HCT116 (cell line): ENCODE results near the gene TPO.

Source experiments
- POLR2A ChIP-seq: IDR thresholded peaks from 2 replicates; pipeline ENCODE4 v1.7.0; 2011; ENCODE audit warnings: borderline replicate concordance; ENCODE audit not compliant: insufficient read depth, insufficient read length; ENCODE audit errors: extremely low read depth
- SIN3A ChIP-seq: IDR thresholded peaks from 2 replicates; pipeline ENCODE4 v1.6.1; 2012; ENCODE audit warnings: low read depth
- SRF ChIP-seq: IDR thresholded peaks from 2 replicates; pipeline ENCODE4 v1.6.1; 2012; ENCODE audit warnings: low read depth
- ZNF274 ChIP-seq: fragments of 200-500 bp; sonication (Bioruptor generic); IDR thresholded peaks from 2 replicates; pipeline ENCODE4 v1.6.1; 2014; ENCODE audit warnings: mild to moderate bottlenecking, low read depth, low read length, inconsistent platforms
- TF ChIP-seq, protein P1 (sequence below), 3 experiments: fragments of 200-600 bp in 1 of 3; sonication (generic) in 1 of 3; IDR thresholded peaks in 2 of 3; conservative IDR thresholded peaks in 1 of 3; 2 replicates each; pipeline ENCODE4 v1.5.1; 2012 to 2017; ENCODE audit warnings: low read depth in 2 of 3, low read length in 2 of 3, antibody characterized with exemption in 1 of 3, borderline replicate concordance in 1 of 3, control low read depth in 1 of 3, mild to moderate bottlenecking in 1 of 3, mixed read lengths in 1 of 3, mixed run types in 1 of 3, moderate library complexity in 1 of 3; ENCODE audit not compliant: insufficient read depth in 1 of 3
- TF ChIP-seq, protein P2 (sequence below): IDR thresholded peaks from 2 replicates; pipeline ENCODE4 v1.6.1; 2012
- TF ChIP-seq, protein P3 (sequence below): IDR thresholded peaks from 2 replicates; pipeline ENCODE4 v1.6.1; 2012

DNA sequence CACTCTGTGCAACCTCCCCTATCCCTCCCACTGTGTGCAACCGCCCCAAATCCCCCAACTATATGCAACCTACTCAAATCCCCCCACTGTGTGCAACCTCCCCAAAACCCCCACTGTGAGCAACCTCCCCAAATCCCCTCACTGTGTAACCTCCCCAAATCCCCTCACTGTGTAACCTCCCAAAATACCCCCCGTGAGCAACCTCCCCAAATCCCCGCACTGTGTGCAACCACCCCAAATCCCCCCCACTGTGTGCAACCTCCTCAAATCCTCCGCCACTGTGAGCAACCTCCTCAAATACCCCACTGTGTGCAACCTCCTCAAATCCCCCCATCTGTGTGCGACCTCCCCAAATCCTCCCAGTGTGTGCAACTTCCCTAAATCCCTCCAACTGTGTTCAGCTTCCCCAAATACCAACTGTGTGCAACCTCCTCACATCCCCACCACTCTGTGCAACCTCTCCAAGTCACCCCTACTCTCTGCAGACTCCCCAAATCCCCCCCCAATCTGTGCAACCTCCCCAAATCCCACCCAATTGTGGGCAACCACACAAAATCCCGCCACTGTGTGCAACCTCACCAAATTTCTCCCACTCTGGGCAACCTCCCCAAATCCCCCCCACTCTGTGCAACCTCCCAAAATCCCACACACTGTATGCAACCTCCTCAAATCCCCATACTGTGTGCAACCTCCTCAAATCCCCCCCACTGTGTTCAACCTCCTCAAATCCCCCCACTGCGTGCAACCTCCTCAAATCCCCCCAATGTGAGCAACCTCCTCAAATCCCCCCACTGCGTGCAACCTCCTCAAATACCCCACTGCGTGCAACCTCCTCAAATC, 114.1 kb downstream of the TPO start:
- TF ChIP-seq, protein P1, sequence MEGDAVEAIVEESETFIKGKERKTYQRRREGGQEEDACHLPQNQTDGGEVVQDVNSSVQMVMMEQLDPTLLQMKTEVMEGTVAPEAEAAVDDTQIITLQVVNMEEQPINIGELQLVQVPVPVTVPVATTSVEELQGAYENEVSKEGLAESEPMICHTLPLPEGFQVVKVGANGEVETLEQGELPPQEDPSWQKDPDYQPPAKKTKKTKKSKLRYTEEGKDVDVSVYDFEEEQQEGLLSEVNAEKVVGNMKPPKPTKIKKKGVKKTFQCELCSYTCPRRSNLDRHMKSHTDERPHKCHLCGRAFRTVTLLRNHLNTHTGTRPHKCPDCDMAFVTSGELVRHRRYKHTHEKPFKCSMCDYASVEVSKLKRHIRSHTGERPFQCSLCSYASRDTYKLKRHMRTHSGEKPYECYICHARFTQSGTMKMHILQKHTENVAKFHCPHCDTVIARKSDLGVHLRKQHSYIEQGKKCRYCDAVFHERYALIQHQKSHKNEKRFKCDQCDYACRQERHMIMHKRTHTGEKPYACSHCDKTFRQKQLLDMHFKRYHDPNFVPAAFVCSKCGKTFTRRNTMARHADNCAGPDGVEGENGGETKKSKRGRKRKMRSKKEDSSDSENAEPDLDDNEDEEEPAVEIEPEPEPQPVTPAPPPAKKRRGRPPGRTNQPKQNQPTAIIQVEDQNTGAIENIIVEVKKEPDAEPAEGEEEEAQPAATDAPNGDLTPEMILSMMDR (IDR thresholded peaks at IDR 0.05 in 2 of 3, conservative IDR thresholded peaks at IDR 0.05 in 1 of 3; ENCODE audit: borderline replicate concordance in 1 of 3, insufficient read depth in 1 of 3, low read depth in 2 of 3, low read length in 2 of 3): no peak
- TF ChIP-seq SRF (no peak), POLR2A (no peak), ZNF274 (no peak), SIN3A (no peak)
- TF ChIP-seq, protein P2, sequence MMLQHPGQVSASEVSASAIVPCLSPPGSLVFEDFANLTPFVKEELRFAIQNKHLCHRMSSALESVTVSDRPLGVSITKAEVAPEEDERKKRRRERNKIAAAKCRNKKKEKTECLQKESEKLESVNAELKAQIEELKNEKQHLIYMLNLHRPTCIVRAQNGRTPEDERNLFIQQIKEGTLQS: no peak
- TF ChIP-seq, protein P3, sequence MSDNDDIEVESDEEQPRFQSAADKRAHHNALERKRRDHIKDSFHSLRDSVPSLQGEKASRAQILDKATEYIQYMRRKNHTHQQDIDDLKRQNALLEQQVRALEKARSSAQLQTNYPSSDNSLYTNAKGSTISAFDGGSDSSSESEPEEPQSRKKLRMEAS: no peak
